Activated T-helper 2 cell treated with anti-CD3 and anti-CD28 coated beads, Interferon-gamma antibody, Interleukin-2, Interleukin-4, amounts not matched to agents 10 μg/mL and 5 μg/mL and 100 μg/mL, durations not matched to agents 14 hours and 24 hours and 36 hours (primary cell): Measurements from ENCODE around the gene ADD1. TPM values are rescaled to one million over a fixed set of nuclear protein-coding genes. Genes with fewer than 3 reads are reported as not detected.
"Not testable (repeated sequence)": the region's sequence is repeated elsewhere in the genome, so short reads cannot be mapped to it uniquely, and the experiment has no call there.

ENCODE experiments used
- DNase-seq: peaks from one replicate; pipeline ENCODE4 v3.0.0; 2021; ENCODE audit warnings: low spot score
- H3K27ac Mint-ChIP-seq: one replicate; pipeline ENCODE4 v1.8.0; 2021; ENCODE audit warnings: mixed read lengths
- H3K27me3 Mint-ChIP-seq: one replicate; pipeline ENCODE4 v1.8.0; 2021; ENCODE audit warnings: low read depth, mixed read lengths
- H3K36me3 Mint-ChIP-seq: one replicate; pipeline ENCODE4 v1.8.0; 2021; ENCODE audit warnings: low read depth, mixed read lengths
- H3K4me1 Mint-ChIP-seq: one replicate; pipeline ENCODE4 v1.8.0; 2021; ENCODE audit warnings: low read depth, mixed read lengths
- H3K4me3 Mint-ChIP-seq: one replicate; pipeline ENCODE4 v1.8.0; 2021; ENCODE audit warnings: low read depth, mild to moderate bottlenecking, moderate library complexity, mixed read lengths
- H3K9me3 Mint-ChIP-seq: one replicate; pipeline ENCODE4 v1.8.0; 2021; ENCODE audit warnings: mixed read lengths
- intact Hi-C: fragments of 100-400 bp; cut with micrococcal nuclease; formaldehyde crosslinking; loops from one replicate; pipeline ENCODE4 v1.15.1; 2023
- total RNA-seq: library from RNA; stranded (reverse); gene quantifications from 2 replicates; pipeline ENCODE4 v1.2.3, GENCODE V29; 2022

ADD1 gene
- total RNA-seq, 1 donor from 2014 or later, result 242 TPM

- Mint-ChIP-seq H3K27ac (peak overlapping the region; percentile 96), H3K4me1 (peaks cover 31% of the 10 kb centered on the region), H3K4me3 (peak overlapping the region; percentile 96), H3K27me3 (no peaks in the 10 kb centered on the region), H3K36me3 (peaks cover 67% of the 10 kb centered on the region), H3K9me3 (no peaks in the 10 kb centered on the region)
- DNase-seq, result no peak
- intact Hi-C loops, result no loop called here
These were observed 88.8 kb downstream of the ADD1 start for GRCh38 chr4:2932321-2932950.

GRCh38 chr4:2932951-2933565, 89.4 kb downstream of the ADD1 start:
- H3K36me3 Mint-ChIP-seq, result peaks cover 67% of the 10 kb centered on the region

GRCh38 chr4:2933566-2934076, 90.0 kb downstream of the ADD1 start:
- intact Hi-C loops, result loop anchor here (2.0 kb wide), 1 partner anchor 397 kb away; the partner anchor contains the start of gene FAM193A

More at GRCh38 chr4:2932951-2933565, 89.4 kb downstream of the ADD1 start:
- H3K27me3 Mint-ChIP-seq, result no peaks in the 10 kb centered on the region
- H3K4me1 Mint-ChIP-seq, result peaks cover 36% of the 10 kb centered on the region
- no peak for DNase-seq
- no peaks in the 10 kb centered on the region for H3K9me3 Mint-ChIP-seq
- H3K4me3 Mint-ChIP-seq, result peak overlapping the region; percentile 96
- intact Hi-C loops, result no loop called here
- H3K27ac Mint-ChIP-seq, result peak overlapping the region; percentile 96

GRCh38 chr4:2934077-2934812, 90.6 kb downstream of the ADD1 start:
- intact Hi-C loops, result loop anchor here (2.0 kb wide), 1 partner anchor 397 kb away; the partner anchor contains the start of gene FAM193A
- H3K4me3 Mint-ChIP-seq, result peak overlapping the region; percentile 87
- peaks cover 41% of the 10 kb centered on the region for H3K4me1 Mint-ChIP-seq
- no peaks in the 10 kb centered on the region for H3K27me3 Mint-ChIP-seq
- peak overlapping the region; percentile 49 for H3K27ac Mint-ChIP-seq
- no peak for DNase-seq
- no peaks in the 10 kb centered on the region for H3K9me3 Mint-ChIP-seq
- H3K36me3 Mint-ChIP-seq, result peaks cover 67% of the 10 kb centered on the region

More at GRCh38 chr4:2933566-2934076, 90.0 kb downstream of the ADD1 start:
- Mint-ChIP-seq H3K4me3 (peak overlapping the region; percentile 96), H3K4me1 (peaks cover 36% of the 10 kb centered on the region), H3K27ac (peak overlapping the region; percentile 96), H3K36me3 (peaks cover 67% of the 10 kb centered on the region), H3K9me3 (no peaks in the 10 kb centered on the region), H3K27me3 (no peaks in the 10 kb centered on the region)
- no peak for DNase-seq

- H3K4me1 Mint-ChIP-seq, result peaks cover 43% of the 10 kb centered on the region
- DNase-seq, result peak; percentile 93
- H3K27ac Mint-ChIP-seq, result peak overlapping the region; percentile 89
- no peaks in the 10 kb centered on the region for H3K27me3 Mint-ChIP-seq
- peaks cover 66% of the 10 kb centered on the region for H3K36me3 Mint-ChIP-seq
- H3K9me3 Mint-ChIP-seq, result no peaks in the 10 kb centered on the region
- peak overlapping the region; percentile 87 for H3K4me3 Mint-ChIP-seq
- intact Hi-C loops, result loop anchor here (2.0 to 5.0 kb wide), 4 partner anchors 93 to 673 kb away; partner anchors contain the start of genes ADD1, FAM193A and MXD4
These were observed 91.4 kb downstream of the ADD1 start for GRCh38 chr4:2934813-2935761.

- intact Hi-C loops, result loop anchor here (1.0 to 5.0 kb wide), 8 partner anchors 18 to 674 kb away; partner anchors contain the start of genes ADD1, FAM193A and MXD4
- Mint-ChIP-seq H3K27me3 (no peaks in the 10 kb centered on the region), H3K4me1 (peaks cover 43% of the 10 kb centered on the region), H3K36me3 (peaks cover 70% of the 10 kb centered on the region), H3K9me3 (no peaks in the 10 kb centered on the region), H3K27ac (peak overlapping the region; percentile 89), H3K4me3 (peak overlapping the region; percentile 87)
- peak; percentile 62 for DNase-seq
These were observed 92.4 kb downstream of the ADD1 start for GRCh38 chr4:2935762-2936743.

- peaks cover 73% of the 10 kb centered on the region for H3K36me3 Mint-ChIP-seq
- intact Hi-C loops, result loop anchor here (1.0 to 5.0 kb wide), 7 partner anchors 18 to 674 kb away; partner anchors contain the start of genes ADD1 and MXD4
- peaks cover 41% of the 10 kb centered on the region for H3K4me1 Mint-ChIP-seq
- H3K27me3 Mint-ChIP-seq, result no peaks in the 10 kb centered on the region
- no peaks in the 10 kb centered on the region for H3K9me3 Mint-ChIP-seq
- DNase-seq, result no peak
- peak overlapping the region; percentile 89 for H3K27ac Mint-ChIP-seq
- peak overlapping the region; percentile 87 for H3K4me3 Mint-ChIP-seq
These were observed 93.1 kb downstream of the ADD1 start for GRCh38 chr4:2936773-2937145.

GRCh38 chr4:2937146-2937857, 93.7 kb downstream of the ADD1 start:
- no peak for DNase-seq
- Mint-ChIP-seq H3K4me1 (peaks cover 38% of the 10 kb centered on the region), H3K27ac (peak overlapping the region; percentile 89), H3K9me3 (no peaks in the 10 kb centered on the region), H3K4me3 (peak overlapping the region; percentile 87), H3K27me3 (no peaks in the 10 kb centered on the region), H3K36me3 (peaks cover 71% of the 10 kb centered on the region)
- intact Hi-C loops, result loop anchor here (5.0 kb wide), 3 partner anchors 95 to 675 kb away; partner anchors contain the start of genes ADD1 and MXD4

GRCh38 chr4:2937986-2938385, 94.3 kb downstream of the ADD1 start:
- no peak for DNase-seq
- H3K4me1 Mint-ChIP-seq, result peaks cover 38% of the 10 kb centered on the region
- intact Hi-C loops, result loop anchor here (5.0 kb wide), 3 partner anchors 96 to 676 kb away; partner anchors contain the start of genes ADD1 and MXD4
- peak overlapping the region; percentile 5 for H3K4me3 Mint-ChIP-seq
- no peaks in the 10 kb centered on the region for H3K9me3 Mint-ChIP-seq
- H3K27ac Mint-ChIP-seq, result peak overlapping the region; percentile 89
- H3K27me3 Mint-ChIP-seq, result no peaks in the 10 kb centered on the region
- peaks cover 73% of the 10 kb centered on the region for H3K36me3 Mint-ChIP-seq

- DNase-seq, H3K9me3 Mint-ChIP-seq, H3K27ac Mint-ChIP-seq, H3K27me3 Mint-ChIP-seq, H3K4me3 Mint-ChIP-seq: not testable (repeated sequence)
- intact Hi-C loops, result loop anchor here (5.0 kb wide), 3 partner anchors 96 to 676 kb away; partner anchors contain the start of genes ADD1 and MXD4
- peaks cover 37% of the 10 kb centered on the region for H3K4me1 Mint-ChIP-seq
- peaks cover 73% of the 10 kb centered on the region for H3K36me3 Mint-ChIP-seq
These were observed 94.8 kb downstream of the ADD1 start for GRCh38 chr4:2938411-2938810.
